WERI-Rb-1 (cell line): ENCODE data around the gene MARS1.

Experiments used
- DNase-seq: peaks from one replicate; pipeline ENCODE4 v3.0.0-alpha.2; 2020
- H3K27ac ChIP-seq: fragments of 250-450 bp; sonication (Bioruptor Pico); 2 replicates; pipeline ENCODE4 v1.5.1; 2020; ENCODE audit warnings: mild to moderate bottlenecking, moderate library complexity
- H3K27me3 ChIP-seq: fragments of 250-450 bp; sonication (Bioruptor Pico); 2 replicates; pipeline ENCODE4 v1.5.1; 2021; ENCODE audit warnings: mild to moderate bottlenecking, low read depth, moderate library complexity; ENCODE audit not compliant: insufficient read depth, severe bottlenecking
- H3K36me3 ChIP-seq: fragments of 250-450 bp; sonication (Bioruptor Pico); 2 replicates; pipeline ENCODE4 v1.5.1; 2020; ENCODE audit warnings: mild to moderate bottlenecking, moderate library complexity
- H3K4me3 ChIP-seq: 2 replicates; pipeline ENCODE4 v1.5.1; 2011; ENCODE audit warnings: low read depth, mild to moderate bottlenecking, control low read depth, low read length
- H3K9me3 ChIP-seq: fragments of 250-450 bp; sonication (Bioruptor Pico); 2 replicates; pipeline ENCODE4 v1.5.1; 2021; ENCODE audit warnings: mild to moderate bottlenecking, moderate library complexity; ENCODE audit not compliant: severe bottlenecking
- CTCF ChIP-seq: IDR thresholded peaks from 2 replicates; pipeline ENCODE4 v1.5.1; 2011; ENCODE audit warnings: low read depth, mild to moderate bottlenecking, control low read depth, inconsistent platforms, low read length

MARS1 gene

GRCh38 chr12:57460468-57460784 lies 27.4 kb upstream of the MARS1 start:
- H3K27me3 ChIP-seq, result peaks cover 2% of the 10 kb centered on the region
- H3K4me3 ChIP-seq, result peak overlapping the region; percentile 21
- H3K27ac ChIP-seq, result no peak overlapping the region
- no peaks in the 10 kb centered on the region for H3K9me3 ChIP-seq
- DNase-seq, result no peak
- peaks cover 27% of the 10 kb centered on the region for H3K36me3 ChIP-seq
- TF ChIP-seq CTCF, result no peak

- peak overlapping the region; percentile 25; the same call in 1 of the 2 replicates for H3K27ac ChIP-seq
- TF ChIP-seq CTCF, result peak; percentile 21; the same call in 1 of the 2 replicates
- peaks cover 27% of the 10 kb centered on the region for H3K36me3 ChIP-seq
- no peaks in the 10 kb centered on the region for H3K9me3 ChIP-seq
- peak overlapping the region; percentile 74 for H3K4me3 ChIP-seq
- no peak for DNase-seq
- H3K27me3 ChIP-seq, result peaks cover 2% of the 10 kb centered on the region
These were observed 27.0 kb upstream of the MARS1 start for GRCh38 chr12:57460841-57461275.

GRCh38 chr12:57461276-57461916 lies 26.5 kb upstream of the MARS1 start:
- H3K27me3 ChIP-seq, result peaks cover 2% of the 10 kb centered on the region
- H3K9me3 ChIP-seq, result no peaks in the 10 kb centered on the region
- H3K27ac ChIP-seq, result peak overlapping the region; percentile 98
- TF ChIP-seq CTCF, result no peak
- peaks cover 24% of the 10 kb centered on the region for H3K36me3 ChIP-seq
- DNase-seq, result peak; percentile 74
- H3K4me3 ChIP-seq, result peak overlapping the region; percentile 74

- Histone ChIP-seq H3K36me3 (peaks cover 20% of the 10 kb centered on the region), H3K27ac (peak overlapping the region; percentile 98), H3K9me3 (no peaks in the 10 kb centered on the region), H3K27me3 (peaks cover 2% of the 10 kb centered on the region), H3K4me3 (peak overlapping the region; percentile 74)
- no peak for TF ChIP-seq CTCF
- no peak for DNase-seq
These were observed 26.0 kb upstream of the MARS1 start for GRCh38 chr12:57461917-57462250.

- peak; percentile 93 for TF ChIP-seq CTCF
- Histone ChIP-seq H3K36me3 (peaks cover 16% of the 10 kb centered on the region), H3K27me3 (peaks cover 2% of the 10 kb centered on the region), H3K9me3 (no peaks in the 10 kb centered on the region), H3K27ac (peak overlapping the region; percentile 98), H3K4me3 (peak overlapping the region; percentile 74)
- peak; percentile 96 for DNase-seq
These were observed 25.5 kb upstream of the MARS1 start for GRCh38 chr12:57462251-57462911.

GRCh38 chr12:57462912-57463253 lies 25.0 kb upstream of the MARS1 start:
- H3K9me3 ChIP-seq, result no peaks in the 10 kb centered on the region
- H3K27ac ChIP-seq, result peak overlapping the region; percentile 98
- DNase-seq, result no peak
- H3K36me3 ChIP-seq, result peaks cover 11% of the 10 kb centered on the region
- peaks cover 2% of the 10 kb centered on the region for H3K27me3 ChIP-seq
- no peak for TF ChIP-seq CTCF
- peak overlapping the region; percentile 74 for H3K4me3 ChIP-seq
